Suprapubic skin (tissue), 4 donors: ENCODE measurements around the gene OR14A16.

Experiments used
- EP300 ChIP-seq: sonication (generic); formaldehyde crosslinking; IDR thresholded peaks from one replicate; pipeline ENCODE4 v1.6.1; 2017; ENCODE audit warnings: antibody characterized with exemption
- POLR2A ChIP-seq, 2 donors: fragments of 450-650 bp; IDR thresholded peaks; one replicate each; pipeline ENCODE4 v1.6.1; 2017; ENCODE audit warnings: antibody characterized with exemption in 2 of 2, mild to moderate bottlenecking in 2 of 2, moderate library complexity in 2 of 2
- POLR2AphosphoS5 ChIP-seq, 3 donors: sonication (generic); formaldehyde crosslinking; IDR thresholded peaks; one replicate each; pipeline ENCODE4 v1.6.1; 2017; ENCODE audit warnings: antibody characterized with exemption in 3 of 3

DNA sequence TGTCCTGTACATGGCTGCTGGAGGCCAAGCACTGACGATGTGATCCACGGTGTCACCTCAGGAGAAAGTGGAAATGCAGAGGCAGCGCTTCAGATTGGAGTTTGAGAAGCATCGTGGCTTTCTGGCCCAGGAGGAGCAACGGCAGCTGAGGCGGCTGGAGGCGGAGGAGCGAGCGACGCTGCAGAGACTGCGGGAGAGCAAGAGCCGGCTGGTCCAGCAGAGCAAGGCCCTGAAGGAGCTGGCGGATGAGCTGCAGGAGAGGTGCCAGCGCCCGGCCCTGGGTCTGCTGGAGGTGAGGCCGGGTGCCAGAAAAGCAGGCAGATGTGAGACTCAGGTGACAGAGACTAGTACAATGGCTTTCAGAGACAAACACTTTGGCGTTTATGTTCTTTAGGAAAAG is 40.7 kb upstream of the OR14A16 start:
- TF ChIP-seq POLR2AphosphoS5 (IDR thresholded peaks at IDR 0.05) (no peak), EP300 (no peak), POLR2A (IDR thresholded peaks at IDR 0.05) (no peak)
